ENCODE data around the gene SLC41A3.
"Not testable (repeated sequence)": the region's sequence is repeated elsewhere in the genome, so short reads cannot be mapped to it uniquely, and the experiment has no call there.

The SLC41A3 gene

GRCh38 chr3:126013751-126014156, 70.2 kb downstream of the SLC41A3 start:
- DNase-seq (ENCODE audit: insufficient read length, low spot score), result no peak
- FAIRE-seq, result no peak

GRCh38 chr3:126009181-126009580, 74.7 kb downstream of the SLC41A3 start:
- FAIRE-seq (no peak), DNase-seq (ENCODE audit: insufficient read length, low spot score) (no peak)

DNA sequence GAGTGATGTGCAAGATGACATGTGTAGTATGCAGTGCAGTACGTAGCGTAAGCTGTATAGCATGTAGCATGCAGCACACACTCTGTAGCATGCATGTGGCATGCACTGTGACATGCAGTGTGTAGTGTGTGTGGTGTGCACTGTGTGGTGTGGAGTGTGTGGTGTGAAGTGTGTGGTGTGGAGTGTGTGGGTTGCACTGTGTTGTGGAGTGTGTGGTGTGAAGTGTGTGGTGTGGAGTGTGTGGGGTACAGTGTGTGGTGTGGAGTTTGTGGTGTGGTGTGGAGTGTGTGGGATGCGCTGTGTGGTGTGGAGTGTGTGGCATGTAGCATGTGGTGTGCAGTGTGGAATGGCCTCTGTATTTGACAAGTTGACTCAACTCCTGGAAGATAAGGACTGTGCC, 75.7 kb downstream of the SLC41A3 start:
- DNase-seq (ENCODE audit: insufficient read length, low spot score) (no peak), FAIRE-seq (peak; percentile 95)

DNA sequence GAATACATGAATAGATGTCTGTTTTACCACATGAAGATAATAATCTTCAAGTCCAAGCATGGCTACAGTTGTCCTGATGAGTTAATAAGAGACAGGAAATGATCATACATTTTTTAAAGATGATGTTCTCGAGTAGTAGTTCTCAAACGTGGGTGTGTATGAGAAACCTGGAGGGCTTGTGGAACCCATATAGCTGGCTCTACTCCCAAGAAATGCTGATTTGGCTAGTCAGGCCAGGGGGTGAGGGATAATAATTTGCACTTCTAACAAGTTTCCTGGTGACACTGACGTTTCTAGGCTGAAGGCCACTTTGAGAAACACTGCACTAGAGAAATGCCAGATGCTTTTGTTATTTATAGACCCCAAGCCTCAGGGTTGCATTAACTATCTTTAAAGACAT, 78.0 kb downstream of the SLC41A3 start:
- no peak for DNase-seq (ENCODE audit: insufficient read length, low spot score)
- FAIRE-seq, result no peak

GRCh38 chr3:126004692-126005091, 79.2 kb downstream of the SLC41A3 start:
- no peak for FAIRE-seq
- no peak for DNase-seq (ENCODE audit: insufficient read length, low spot score)

DNA sequence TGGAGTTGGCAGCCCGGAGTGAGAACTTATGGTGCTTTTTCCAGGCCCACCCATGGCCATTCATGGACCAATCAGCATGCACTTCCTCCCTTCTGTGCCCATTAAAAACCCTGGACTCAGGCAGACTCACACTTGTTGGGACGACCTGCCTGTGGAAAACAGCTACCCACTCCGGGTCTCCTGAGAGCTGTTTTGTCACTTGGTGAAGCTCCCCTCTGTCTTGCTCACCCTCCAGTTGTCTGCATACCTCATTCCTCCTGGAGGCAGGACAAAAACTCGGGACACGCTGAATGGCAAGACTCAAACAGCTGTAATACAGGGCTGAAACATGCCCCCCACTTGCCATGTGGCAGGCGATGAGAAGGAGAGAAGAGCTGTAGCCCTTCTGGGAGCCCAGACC, 79.7 kb downstream of the SLC41A3 start:
- FAIRE-seq (no peak), DNase-seq (ENCODE audit: insufficient read length, low spot score) (no peak)

GRCh38 chr3:126003447-126004190, 80.3 kb downstream of the SLC41A3 start:
- no peak for DNase-seq (ENCODE audit: insufficient read length, low spot score)
- FAIRE-seq, result no peak

- no peak for FAIRE-seq
- no peak for DNase-seq (ENCODE audit: insufficient read length, low spot score)
These were observed 81.7 kb downstream of the SLC41A3 start for GRCh38 chr3:126002189-126002588.

DNA sequence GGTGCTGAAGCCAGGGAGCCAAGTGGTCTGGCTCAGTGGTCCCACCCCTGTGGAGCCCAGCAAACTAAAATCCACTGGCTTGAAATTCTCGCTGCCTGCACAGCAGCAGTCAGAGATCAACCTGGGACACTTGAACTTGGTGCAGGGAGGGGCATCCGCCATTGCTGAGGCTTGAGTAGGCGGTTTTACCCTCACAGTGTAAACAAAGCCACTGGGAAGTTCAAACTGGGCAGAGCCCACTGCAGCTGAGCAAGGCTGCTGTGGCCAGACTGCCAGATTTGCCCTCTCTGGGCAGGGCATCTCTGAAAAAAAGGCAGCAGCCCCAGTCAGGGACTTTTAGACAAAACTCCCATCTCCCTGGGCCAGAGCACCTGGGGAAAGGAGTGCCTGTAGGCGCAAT, 87.2 kb downstream of the SLC41A3 start:
- FAIRE-seq; DNase-seq (ENCODE audit: insufficient read length, low spot score): not testable (repeated sequence)

DNA sequence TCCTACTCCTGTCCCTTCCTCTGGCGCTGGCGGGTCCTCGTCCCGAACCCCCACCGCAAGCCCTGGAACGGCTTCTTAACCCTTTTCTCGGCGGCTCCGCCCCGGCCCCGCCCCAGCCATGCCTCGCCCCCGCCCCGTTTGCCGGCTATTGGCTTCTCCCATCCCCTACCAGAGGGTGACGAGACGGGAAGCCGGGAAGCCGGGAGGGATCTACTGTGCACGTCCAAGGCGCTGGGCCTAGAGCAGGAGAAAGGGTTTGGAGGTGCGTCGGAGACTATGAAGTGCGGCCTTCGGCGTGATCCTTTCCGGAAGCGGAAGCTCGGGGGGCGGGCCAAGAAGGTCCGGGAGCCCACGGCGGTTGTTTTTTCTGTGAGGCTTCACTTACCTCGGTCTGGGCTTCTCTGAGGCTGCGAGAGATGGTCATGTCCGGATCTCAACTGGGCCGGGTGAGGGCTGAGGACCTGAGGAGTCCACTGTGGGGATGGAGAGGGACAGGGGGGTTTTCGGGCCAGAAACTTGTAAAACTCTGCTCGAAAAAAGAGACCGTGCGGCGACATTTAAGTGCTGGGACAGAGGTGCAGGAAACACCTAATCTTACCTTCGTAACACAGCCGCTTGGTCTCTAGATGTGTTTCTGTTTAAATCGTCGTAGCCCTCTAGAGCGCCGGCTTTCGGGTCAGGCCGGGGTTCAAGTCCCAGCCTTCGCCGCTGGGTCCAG, 93.5 kb downstream of the SLC41A3 start:
- FAIRE-seq (no peak), DNase-seq (ENCODE audit: insufficient read length, low spot score) (peak; percentile 90)

DNA sequence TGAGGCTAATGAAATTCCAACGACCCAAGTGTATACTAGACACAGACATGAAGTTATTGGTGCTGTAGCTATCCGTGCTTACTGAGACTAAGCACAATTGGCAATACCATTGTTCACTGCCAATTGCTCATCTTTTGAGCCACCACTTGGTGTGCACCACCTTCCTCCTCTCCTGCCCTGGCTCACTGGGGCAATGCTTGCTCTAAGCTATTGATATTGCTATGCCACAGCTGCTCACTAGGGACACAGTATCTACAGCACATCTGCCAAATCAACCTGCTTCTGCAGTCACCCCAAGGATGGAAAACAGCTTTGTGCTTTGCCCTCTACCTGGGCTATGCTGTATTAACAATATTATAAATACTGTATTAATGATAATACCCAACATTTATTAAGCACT, 99.0 kb downstream of the SLC41A3 start:
- FAIRE-seq, result peak; percentile 98

GRCh38 chr3:125977104-125977503, 106.8 kb downstream of the SLC41A3 start:
- DNase-seq (ENCODE audit: insufficient read length, low spot score); FAIRE-seq: not testable (repeated sequence)

More for the DNA sequence above, 99.0 kb downstream of the SLC41A3 start:
- DNase-seq (ENCODE audit: insufficient read length, low spot score), result not testable (repeated sequence)

DNA sequence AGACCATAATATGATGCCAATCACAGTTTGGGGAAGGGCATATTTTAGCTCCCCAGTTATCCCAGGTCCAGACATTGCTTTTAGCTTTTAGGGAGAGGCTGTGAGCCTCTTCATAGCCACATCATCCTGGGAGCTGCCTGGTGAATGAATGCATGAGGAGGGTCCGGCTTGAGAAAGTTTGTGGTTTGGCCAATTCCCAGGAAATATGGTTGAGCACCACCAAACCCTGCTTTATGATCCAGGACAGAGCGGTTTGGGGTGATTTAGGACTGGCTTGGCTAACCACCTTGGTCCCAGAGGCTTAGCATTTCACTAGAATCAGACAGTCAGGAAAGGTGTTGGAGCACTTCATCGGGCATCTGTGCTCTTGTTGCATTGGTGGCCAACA, 107.9 kb downstream of the SLC41A3 start:
- not testable (repeated sequence) for FAIRE-seq; DNase-seq (ENCODE audit: insufficient read length, low spot score)

GRCh38 chr3:125975245-125976002, 108.5 kb downstream of the SLC41A3 start:
- FAIRE-seq; DNase-seq (ENCODE audit: insufficient read length, low spot score): not testable (repeated sequence)

DNA sequence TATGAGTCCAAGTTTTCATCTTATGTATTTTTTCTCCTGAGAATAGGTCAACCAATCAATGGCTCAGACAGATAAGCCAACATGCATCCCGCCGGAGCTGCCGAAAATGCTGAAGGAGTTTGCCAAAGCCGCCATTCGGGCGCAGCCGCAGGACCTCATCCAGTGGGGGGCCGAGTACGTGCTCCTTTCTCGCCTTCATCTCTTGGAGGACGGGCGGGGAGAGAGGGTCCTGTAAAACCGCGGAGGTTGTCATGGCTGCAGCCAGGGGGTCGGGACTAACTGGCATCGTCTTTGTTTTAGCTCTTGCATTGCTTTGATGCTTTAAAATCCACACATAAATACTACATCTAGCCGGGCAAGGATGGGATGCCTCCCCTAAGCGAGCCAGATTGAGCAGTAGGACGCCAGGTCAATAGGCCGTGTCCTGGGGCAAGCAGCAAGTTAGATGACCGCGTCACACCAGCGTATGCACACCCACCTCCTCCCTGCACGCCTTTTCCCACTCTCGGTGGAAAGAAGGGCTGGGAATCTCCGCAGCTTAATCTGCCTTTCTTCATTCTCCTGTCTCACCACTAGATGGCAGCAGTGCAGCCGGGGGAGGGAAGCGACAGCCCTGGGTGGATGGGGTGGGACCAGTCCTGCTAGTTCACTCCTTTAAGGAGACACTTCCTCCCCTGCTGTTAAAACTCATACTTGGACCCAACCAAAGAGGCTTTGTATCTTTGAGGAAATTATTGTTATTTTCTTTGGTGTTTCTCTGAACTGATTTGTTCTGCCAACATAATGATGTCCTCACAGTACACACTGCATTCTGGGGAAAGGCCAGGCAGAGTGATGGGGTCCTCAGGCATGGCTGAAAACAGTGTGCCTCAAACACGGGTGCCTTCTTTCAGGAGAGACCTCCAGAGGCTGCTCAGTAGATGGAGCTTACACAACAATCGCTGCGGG, 111.7 kb downstream of the SLC41A3 start:
- not testable (repeated sequence) for DNase-seq (ENCODE audit: insufficient read length, low spot score)
- FAIRE-seq, result peak; percentile 94

- DNase-seq (ENCODE audit: insufficient read length, low spot score), result not testable (repeated sequence)
- FAIRE-seq, result peak; percentile 85
These were observed 115.0 kb downstream of the SLC41A3 start, which contains the start of gene ROPN1B for GRCh38 chr3:125968701-125969592. TSS of gene ROPN1B (plus strand) at chr3:125969178. CDS start at chr3:125972055, 2,877 bp downstream.

DNA sequence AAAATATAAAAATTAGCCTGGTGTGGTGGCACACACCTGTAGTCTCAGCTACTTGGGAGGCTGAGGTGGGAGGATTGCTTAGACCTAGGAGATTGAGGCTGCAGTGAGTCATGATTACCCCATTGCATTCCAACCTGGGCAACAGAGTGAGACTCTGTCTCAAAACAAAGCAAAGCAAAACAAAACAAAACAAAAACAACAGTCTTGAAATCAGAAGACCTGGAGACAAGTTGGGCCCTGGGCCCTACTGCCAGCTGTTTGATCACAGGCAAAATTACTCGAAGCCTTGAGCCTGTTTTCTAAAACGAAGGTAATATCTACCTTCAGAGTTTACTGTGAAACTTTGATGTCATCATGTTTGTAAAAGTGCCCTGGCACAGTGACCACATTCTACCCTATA, 115.8 kb downstream of the SLC41A3 start:
- not testable (repeated sequence) for FAIRE-seq

DNA sequence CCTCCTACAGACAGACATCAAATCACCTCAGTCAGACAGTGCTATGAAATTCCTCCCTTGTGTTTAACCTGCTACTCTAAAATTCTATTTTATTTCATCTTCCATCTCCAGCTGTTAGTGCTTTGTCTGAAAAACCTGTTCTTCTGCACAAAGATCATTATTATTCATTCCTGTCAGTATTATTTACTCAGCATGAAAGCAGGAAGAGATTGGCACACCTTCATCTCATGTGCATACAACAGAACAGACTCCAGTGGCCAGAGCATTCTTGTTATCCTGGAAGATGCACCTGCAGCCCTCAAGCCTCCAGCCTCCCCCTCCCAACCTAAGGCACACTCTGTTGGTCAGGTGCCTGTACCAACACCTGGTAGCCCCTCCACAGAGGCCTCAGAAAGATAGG, 116.8 kb downstream of the SLC41A3 start:
- DNase-seq (ENCODE audit: insufficient read length, low spot score) (no peak), FAIRE-seq (no peak)

More for the DNA sequence above, 115.8 kb downstream of the SLC41A3 start:
- DNase-seq (ENCODE audit: insufficient read length, low spot score), result not testable (repeated sequence)

DNA sequence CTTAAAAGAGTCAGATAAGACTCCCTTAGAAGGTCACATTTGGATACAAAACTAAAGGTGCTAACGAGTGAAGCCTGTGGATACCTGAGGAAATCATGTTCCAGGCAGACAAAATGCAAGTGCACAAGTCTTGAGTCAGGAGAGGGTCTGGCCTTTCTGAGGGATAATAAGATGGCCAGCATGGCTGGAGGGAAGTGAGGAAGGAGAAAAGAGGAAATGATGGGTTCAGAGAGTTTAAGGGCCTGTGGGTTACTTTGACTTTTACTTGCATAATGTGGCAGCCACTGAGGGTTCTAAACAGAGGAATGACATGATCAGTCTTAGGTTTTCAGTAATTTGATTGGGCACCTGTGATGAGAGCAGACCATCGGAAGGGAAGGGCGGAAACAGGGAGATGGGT, 118.4 kb downstream of the SLC41A3 start:
- no peak for DNase-seq (ENCODE audit: insufficient read length, low spot score)
- FAIRE-seq, result no peak

All from HTR-8/SVneo (cell line).